CD4-positive, alpha-beta T cell (primary cell): Measurements from ENCODE around the gene INTS4. TPM values are rescaled to one million over a fixed set of nuclear protein-coding genes. Genes with fewer than 3 reads are reported as not detected.
"Not testable (repeated sequence)": the region's sequence is repeated elsewhere in the genome, so short reads cannot be mapped to it uniquely, and the experiment has no call there.

Experiments used
- ATAC-seq: fragments of 200-7000 bp; cut with Tn5 transposase; one replicate; pipeline ENCODE4 v1.10.0; 2022; ENCODE audit warnings: mild to moderate bottlenecking; ENCODE audit not compliant: poor library complexity
- CTCF ChIA-PET: fragments of 350-600 bp; sonication (Branson Sonifier 250); formaldehyde crosslinking; loops from one replicate; lab custom pipeline; 2021; ENCODE audit warnings: antibody characterized with exemption, inconsistent platforms; lab: Charles Lee
- POLR2A ChIA-PET: fragments of 350-600 bp; sonication (Branson Sonifier 250); formaldehyde crosslinking; loops from one replicate; lab custom pipeline; 2021; ENCODE audit warnings: antibody characterized with exemption, inconsistent platforms; lab: Charles Lee
- DNase-seq, 14 experiments: peaks; one replicate each; pipeline ENCODE4 v3.0.0-alpha.2; 2013 to 2020; ENCODE audit warnings: mixed read lengths in 2 of 14
- H3K27ac ChIP-seq, 2 donors: one replicate each; pipeline versions ENCODE4 v1.5.1 to v1.7.0; 2013; ENCODE audit warnings: low read length in 2 of 2, low read depth in 1 of 2, mild to moderate bottlenecking in 1 of 2
- H3K27me3 ChIP-seq, 2 experiments: 1 replicate in 1 of 2; 2 replicates in 1 of 2; pipeline versions ENCODE4 v1.6.1 to v1.7.0; 2013; ENCODE audit warnings: low read length in 2 of 2, control low read depth in 1 of 2, mild to moderate bottlenecking in 1 of 2, moderate library complexity in 1 of 2; ENCODE audit not compliant: insufficient read depth in 2 of 2, control insufficient read depth in 1 of 2
- H3K36me3 ChIP-seq: one replicate; pipeline ENCODE4 v1.6.1; 2013; ENCODE audit warnings: low read length, control low read depth; ENCODE audit not compliant: insufficient read depth
- H3K4me1 ChIP-seq: one replicate; pipeline ENCODE4 v1.6.1; 2013; ENCODE audit warnings: low read length, control low read depth; ENCODE audit not compliant: insufficient read depth
- H3K4me3 ChIP-seq: one replicate; pipeline ENCODE4 v1.5.1; 2013; ENCODE audit warnings: mild to moderate bottlenecking, low read length, moderate library complexity
- H3K9me3 ChIP-seq, 2 experiments: 1 replicate in 1 of 2; 2 replicates in 1 of 2; pipeline versions ENCODE4 v1.6.1 to v1.7.0; 2013; ENCODE audit warnings: low read length in 2 of 2, mild to moderate bottlenecking in 2 of 2, control low read depth in 1 of 2, moderate library complexity in 1 of 2; ENCODE audit not compliant: control insufficient read depth in 1 of 2, insufficient read depth in 1 of 2
- H3K27ac Mint-ChIP-seq: one replicate; pipeline ENCODE4 v1.8.0; 2020; ENCODE audit warnings: mixed read lengths
- H3K27me3 Mint-ChIP-seq: one replicate; pipeline ENCODE4 v1.8.0; 2021; ENCODE audit warnings: mixed read lengths
- H3K36me3 Mint-ChIP-seq: one replicate; pipeline ENCODE4 v1.8.0; 2021; ENCODE audit warnings: low read depth, mixed read lengths
- H3K4me1 Mint-ChIP-seq: one replicate; pipeline ENCODE4 v1.8.0; 2021; ENCODE audit warnings: low read depth, mixed read lengths
- H3K4me3 Mint-ChIP-seq: one replicate; pipeline ENCODE4 v1.8.0; 2020; ENCODE audit warnings: mild to moderate bottlenecking, mixed read lengths
- H3K9me3 Mint-ChIP-seq: one replicate; pipeline ENCODE4 v1.8.0; 2020; ENCODE audit warnings: mixed read lengths
- intact Hi-C, 2 experiments: fragments of 100-400 bp; cut with DNase I in 1 of 2; cut with micrococcal nuclease in 1 of 2; formaldehyde crosslinking; loops; one replicate each; pipeline versions ENCODE4 v1.15.1 to v1.9.0; 2023 to 2025; cut with DNase I, micrococcal nuclease
- total RNA-seq, 174 experiments: library from RNA in 2 of 174; stranded (reverse) in 2 of 174; gene quantifications; one replicate each; pipeline ENCODE4 v1.2.3 and lab custom pipeline; 2021 to 2026
- TF ChIP-seq, protein P1 (sequence below): fragments of 200-600 bp; IDR thresholded peaks from one replicate; pipeline ENCODE4 v1.8.0; 2022; ENCODE audit warnings: antibody characterized with exemption, mild to moderate bottlenecking

INTS4 gene
- total RNA-seq, 2 experiments from 2014 or later: 46.5 to 49.2 TPM

DNA sequence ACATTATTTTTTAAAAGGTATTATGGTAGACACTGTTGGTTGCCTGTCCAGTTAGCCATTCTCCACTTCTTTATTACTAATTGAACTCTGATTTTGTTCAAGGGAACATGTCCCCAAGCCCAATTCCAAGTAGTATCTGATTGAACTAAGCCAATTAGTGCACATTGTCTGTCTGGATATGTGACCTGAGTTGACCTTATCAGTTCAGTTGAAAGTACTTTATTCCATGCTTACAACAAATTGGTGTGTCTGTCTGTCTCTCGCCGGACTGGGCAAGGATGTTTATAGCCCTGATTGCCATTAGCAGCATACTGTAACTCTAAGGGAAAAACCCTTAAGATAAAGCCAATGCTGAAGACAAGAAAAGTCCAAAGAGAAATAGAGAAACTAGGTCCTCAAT is 85.6 kb downstream of the INTS4 start:
- no peaks in the 10 kb centered on the region for H3K27me3 Mint-ChIP-seq
- Histone ChIP-seq H3K4me1 (no peaks in the 10 kb centered on the region), H3K4me3 (no peak overlapping the region), H3K27me3 (no peaks in the 10 kb centered on the region), H3K27ac (no peak overlapping the region), H3K36me3 (peaks cover 22% of the 10 kb centered on the region), H3K9me3 (no peaks in the 10 kb centered on the region)
- no peak for DNase-seq
- TF ChIP-seq, protein P1, sequence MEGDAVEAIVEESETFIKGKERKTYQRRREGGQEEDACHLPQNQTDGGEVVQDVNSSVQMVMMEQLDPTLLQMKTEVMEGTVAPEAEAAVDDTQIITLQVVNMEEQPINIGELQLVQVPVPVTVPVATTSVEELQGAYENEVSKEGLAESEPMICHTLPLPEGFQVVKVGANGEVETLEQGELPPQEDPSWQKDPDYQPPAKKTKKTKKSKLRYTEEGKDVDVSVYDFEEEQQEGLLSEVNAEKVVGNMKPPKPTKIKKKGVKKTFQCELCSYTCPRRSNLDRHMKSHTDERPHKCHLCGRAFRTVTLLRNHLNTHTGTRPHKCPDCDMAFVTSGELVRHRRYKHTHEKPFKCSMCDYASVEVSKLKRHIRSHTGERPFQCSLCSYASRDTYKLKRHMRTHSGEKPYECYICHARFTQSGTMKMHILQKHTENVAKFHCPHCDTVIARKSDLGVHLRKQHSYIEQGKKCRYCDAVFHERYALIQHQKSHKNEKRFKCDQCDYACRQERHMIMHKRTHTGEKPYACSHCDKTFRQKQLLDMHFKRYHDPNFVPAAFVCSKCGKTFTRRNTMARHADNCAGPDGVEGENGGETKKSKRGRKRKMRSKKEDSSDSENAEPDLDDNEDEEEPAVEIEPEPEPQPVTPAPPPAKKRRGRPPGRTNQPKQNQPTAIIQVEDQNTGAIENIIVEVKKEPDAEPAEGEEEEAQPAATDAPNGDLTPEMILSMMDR: no peak
- H3K36me3 Mint-ChIP-seq: peaks cover 68% of the 10 kb centered on the region
- no peak overlapping the region for H3K4me3 Mint-ChIP-seq
- POLR2A ChIA-PET: no interaction called here
- intact Hi-C loops: no loop called here
- H3K27ac Mint-ChIP-seq: no peak overlapping the region
- no peaks in the 10 kb centered on the region for H3K4me1 Mint-ChIP-seq
- CTCF ChIA-PET: no interaction called here
- ATAC-seq: no peak
- H3K9me3 Mint-ChIP-seq: no peaks in the 10 kb centered on the region

DNA sequence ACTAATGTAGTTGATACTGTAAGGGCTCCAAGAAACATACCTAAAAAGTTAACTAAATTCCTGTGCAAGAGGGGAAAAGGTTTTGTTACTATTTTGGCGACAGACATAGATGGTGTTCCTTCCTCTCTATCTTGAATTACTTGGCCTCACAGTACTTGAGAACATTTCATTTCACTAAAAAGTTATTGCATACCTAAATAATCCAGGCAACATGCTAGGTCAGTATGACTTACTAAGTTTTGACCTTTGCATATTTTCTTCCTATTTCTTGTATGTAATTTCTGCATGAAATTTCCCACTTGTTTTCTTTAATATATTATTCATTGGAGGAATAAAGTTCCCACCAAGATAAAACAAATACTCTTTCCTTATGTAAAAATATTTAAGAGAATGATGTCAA is 99.5 kb downstream of the INTS4 start:
- H3K9me3 ChIP-seq, POLR2A ChIA-PET, H3K27ac ChIP-seq, H3K4me3 Mint-ChIP-seq, H3K27ac Mint-ChIP-seq, DNase-seq, H3K9me3 Mint-ChIP-seq, H3K4me1 Mint-ChIP-seq, intact Hi-C loops, H3K27me3 ChIP-seq, CTCF ChIA-PET, H3K4me1 ChIP-seq, H3K27me3 Mint-ChIP-seq, ATAC-seq, H3K4me3 ChIP-seq: not testable (repeated sequence)
- peaks cover 39% of the 10 kb centered on the region for H3K36me3 ChIP-seq
- peaks cover 72% of the 10 kb centered on the region for H3K36me3 Mint-ChIP-seq

DNA sequence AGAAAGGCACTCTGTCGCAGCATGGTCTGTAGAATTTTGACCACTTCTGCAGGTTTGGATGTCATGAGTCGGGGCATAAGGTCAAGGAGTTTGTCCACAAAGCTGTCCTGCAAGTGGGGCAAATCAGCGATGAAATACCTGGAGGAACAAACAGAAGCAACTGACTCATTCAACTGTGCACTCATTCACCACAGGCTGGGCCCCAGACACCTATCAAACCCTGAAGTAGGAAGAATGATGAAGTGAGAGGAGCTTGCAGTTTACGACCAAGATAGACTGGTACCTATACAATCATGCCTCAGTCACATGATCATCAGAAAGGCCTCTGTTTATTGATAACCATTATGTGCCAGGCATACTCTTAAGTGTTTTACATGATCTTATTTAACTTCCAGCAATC is 102.8 kb downstream of the INTS4 start:
- H3K36me3 Mint-ChIP-seq: peaks cover 92% of the 10 kb centered on the region
- H3K4me1 ChIP-seq, H3K27me3 ChIP-seq, H3K4me1 Mint-ChIP-seq, CTCF ChIA-PET, intact Hi-C loops, ATAC-seq, H3K4me3 Mint-ChIP-seq, H3K4me3 ChIP-seq, H3K27me3 Mint-ChIP-seq, H3K9me3 ChIP-seq, DNase-seq, H3K27ac Mint-ChIP-seq, POLR2A ChIA-PET, H3K27ac ChIP-seq, H3K9me3 Mint-ChIP-seq: not testable (repeated sequence)
- H3K36me3 ChIP-seq: peaks cover 36% of the 10 kb centered on the region

DNA sequence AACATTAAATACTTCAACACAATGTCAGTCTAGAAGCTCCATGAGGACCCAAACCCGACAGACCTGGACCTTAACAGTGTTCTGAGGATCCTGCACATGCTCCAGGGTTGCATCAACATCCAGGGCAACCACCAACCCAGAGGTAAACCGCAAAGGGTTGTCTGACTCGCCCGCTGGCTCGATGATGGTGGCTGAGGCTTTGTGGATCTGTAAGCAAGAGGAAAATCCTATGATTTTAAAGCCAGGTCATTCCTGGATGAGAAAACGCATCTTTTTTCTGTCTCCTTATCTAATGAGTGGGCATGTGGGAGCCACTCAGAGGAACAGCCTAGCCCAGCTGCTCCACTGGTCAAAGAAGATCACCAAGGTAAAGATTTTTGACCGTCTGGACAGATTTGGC is 103.2 kb downstream of the INTS4 start:
- H3K36me3 Mint-ChIP-seq: peaks cover 93% of the 10 kb centered on the region
- POLR2A ChIA-PET, DNase-seq, intact Hi-C loops, H3K27me3 ChIP-seq, H3K4me3 ChIP-seq, H3K4me3 Mint-ChIP-seq, H3K27ac Mint-ChIP-seq, H3K9me3 ChIP-seq, H3K4me1 Mint-ChIP-seq, CTCF ChIA-PET, H3K9me3 Mint-ChIP-seq, H3K27ac ChIP-seq, H3K27me3 Mint-ChIP-seq, ATAC-seq, H3K4me1 ChIP-seq: not testable (repeated sequence)
- H3K36me3 ChIP-seq: peaks cover 40% of the 10 kb centered on the region

DNA sequence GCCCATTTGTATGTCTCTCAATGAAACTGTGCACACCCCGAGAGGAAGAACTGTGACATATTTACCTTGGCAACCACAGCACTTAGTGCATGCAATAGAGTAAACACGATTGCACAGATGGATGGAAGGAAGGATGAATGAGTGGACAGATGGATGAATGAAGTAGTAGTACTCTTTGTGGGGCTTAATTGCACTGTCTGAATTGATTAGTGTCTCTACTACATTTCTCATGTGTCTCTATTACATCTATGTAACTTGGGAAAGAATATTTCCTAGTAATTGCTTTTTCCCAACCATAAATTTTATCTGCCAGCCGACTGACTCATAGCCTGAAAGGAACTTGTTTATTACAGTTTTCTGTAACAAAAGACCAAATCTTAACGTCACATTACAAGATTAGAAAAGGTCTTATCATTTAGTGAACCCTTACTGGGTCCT is 103.8 kb downstream of the INTS4 start:
- ATAC-seq, intact Hi-C loops, H3K9me3 ChIP-seq, H3K4me1 ChIP-seq, DNase-seq, CTCF ChIA-PET, H3K27me3 ChIP-seq, H3K27me3 Mint-ChIP-seq, H3K9me3 Mint-ChIP-seq, H3K4me1 Mint-ChIP-seq, H3K4me3 ChIP-seq, H3K27ac ChIP-seq, H3K4me3 Mint-ChIP-seq, POLR2A ChIA-PET, H3K27ac Mint-ChIP-seq: not testable (repeated sequence)
- peaks cover 93% of the 10 kb centered on the region for H3K36me3 Mint-ChIP-seq
- H3K36me3 ChIP-seq: peaks cover 44% of the 10 kb centered on the region

DNA sequence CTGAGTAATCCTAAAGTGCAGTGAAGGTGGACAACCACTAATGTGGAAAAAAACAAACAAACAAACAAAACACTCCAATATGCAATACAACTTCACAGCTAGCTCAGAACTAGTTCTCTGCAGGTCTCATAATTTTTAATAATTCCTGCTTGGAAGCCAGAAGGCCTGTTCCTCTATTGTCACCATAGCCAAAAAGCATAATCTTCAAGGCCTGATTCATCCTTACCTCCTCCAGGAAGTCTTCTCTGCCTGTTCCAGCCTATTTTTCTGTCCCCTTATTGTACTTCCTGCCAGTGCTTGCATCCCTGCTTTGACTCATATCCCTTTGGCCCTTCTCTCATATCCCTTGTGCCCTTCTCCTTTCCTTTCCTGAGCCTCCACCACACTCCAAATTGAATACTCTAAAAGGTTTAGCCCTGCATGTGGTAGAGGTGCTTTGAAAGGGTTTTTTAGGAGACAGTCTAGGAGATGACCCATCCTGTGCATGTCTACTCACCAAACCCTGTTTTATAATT is 104.3 kb downstream of the INTS4 start:
- peaks cover 46% of the 10 kb centered on the region for H3K36me3 ChIP-seq
- H3K9me3 ChIP-seq, CTCF ChIA-PET, POLR2A ChIA-PET, H3K27ac ChIP-seq, ATAC-seq, DNase-seq, H3K27me3 ChIP-seq, H3K4me3 ChIP-seq, intact Hi-C loops, H3K27ac Mint-ChIP-seq, H3K27me3 Mint-ChIP-seq, H3K4me3 Mint-ChIP-seq, H3K9me3 Mint-ChIP-seq, H3K4me1 Mint-ChIP-seq, H3K4me1 ChIP-seq: not testable (repeated sequence)
- H3K36me3 Mint-ChIP-seq: peaks cover 96% of the 10 kb centered on the region
